ENCODE measurements around the gene ZNF280A. TPM values are rescaled to one million over a fixed set of nuclear protein-coding genes. Genes with fewer than 3 reads are reported as not detected.

Gene ZNF280A
- total RNA-seq, 1 experiment from 2014 or later: not detected

DNA sequence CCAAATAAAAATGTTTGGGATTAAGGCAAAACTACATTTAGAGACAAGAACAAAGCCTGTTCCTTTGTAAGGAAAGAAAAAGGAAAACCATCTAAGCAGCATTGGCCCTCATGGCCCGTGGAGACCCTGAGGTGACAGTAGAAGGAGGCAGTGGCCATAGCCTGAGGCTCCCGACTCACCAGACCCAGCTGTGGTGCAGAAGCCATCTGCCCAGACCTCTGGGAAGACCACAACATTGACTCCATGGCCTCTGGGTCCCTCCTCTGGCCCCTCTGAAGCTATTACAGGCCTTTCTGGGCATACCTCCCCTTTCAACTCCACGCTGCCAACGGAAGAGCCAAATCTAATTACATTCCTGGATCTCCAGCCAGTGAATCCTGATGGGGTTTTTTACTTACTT lies 32.6 kb upstream of the ZNF280A start:
- Mint-ChIP-seq H3K27ac (ENCODE audit: unreplicated experiment) (no peak overlapping the region), H3K9me3 (ENCODE audit: low read depth, unreplicated experiment) (no peaks in the 10 kb centered on the region), H3K27me3 (ENCODE audit: unreplicated experiment) (peaks cover 54% of the 10 kb centered on the region), H3K4me1 (ENCODE audit: low read depth, unreplicated experiment) (no peaks in the 10 kb centered on the region), H3K36me3 (ENCODE audit: insufficient read depth, unreplicated experiment) (peaks cover 5% of the 10 kb centered on the region), H3K4me3 (ENCODE audit: low read depth, unreplicated experiment) (no peak overlapping the region)
- intact Hi-C loops (cut with micrococcal nuclease; ENCODE audit: unreplicated experiment): no loop called here
- TF ChIP-seq CTCF (IDR thresholded peaks at IDR 0.05; ENCODE audit: unreplicated experiment): no peak
- no peak for DNase-seq
- no TSS peak for BruUV-seq (replicated peaks)
- CTCF ChIA-PET: no interaction called here

- intact Hi-C loops (cut with micrococcal nuclease; ENCODE audit: unreplicated experiment): no loop called here
- TF ChIP-seq CTCF (IDR thresholded peaks at IDR 0.05; ENCODE audit: unreplicated experiment): no peak
- Mint-ChIP-seq H3K4me1 (ENCODE audit: low read depth, unreplicated experiment) (no peaks in the 10 kb centered on the region), H3K27ac (ENCODE audit: unreplicated experiment) (no peak overlapping the region), H3K27me3 (ENCODE audit: unreplicated experiment) (peaks cover 64% of the 10 kb centered on the region), H3K9me3 (ENCODE audit: low read depth, unreplicated experiment) (no peaks in the 10 kb centered on the region), H3K36me3 (ENCODE audit: insufficient read depth, unreplicated experiment) (no peaks in the 10 kb centered on the region), H3K4me3 (ENCODE audit: low read depth, unreplicated experiment) (no peak overlapping the region)
- BruUV-seq (replicated peaks): no TSS peak
- no peak for DNase-seq
- CTCF ChIA-PET: interaction anchor here (1.2 kb wide), 1 partner anchor 9 kb away, joined by 8 read pairs; the partner anchor contains the start of gene PRAME
These were observed 30.8 kb upstream of the ZNF280A start for GRCh38 chr22:22550789-22551434.

- no TSS peak for BruUV-seq (replicated peaks)
- H3K27ac Mint-ChIP-seq (ENCODE audit: unreplicated experiment): no peak overlapping the region
- CTCF ChIA-PET: no interaction called here
- no peak for TF ChIP-seq CTCF (IDR thresholded peaks at IDR 0.05; ENCODE audit: unreplicated experiment)
- H3K4me1 Mint-ChIP-seq (ENCODE audit: low read depth, unreplicated experiment): no peaks in the 10 kb centered on the region
- no peaks in the 10 kb centered on the region for H3K36me3 Mint-ChIP-seq (ENCODE audit: insufficient read depth, unreplicated experiment)
- intact Hi-C loops (cut with micrococcal nuclease; ENCODE audit: unreplicated experiment): no loop called here
- DNase-seq: no peak
- H3K9me3 Mint-ChIP-seq (ENCODE audit: low read depth, unreplicated experiment): no peaks in the 10 kb centered on the region
- H3K4me3 Mint-ChIP-seq (ENCODE audit: low read depth, unreplicated experiment): no peak overlapping the region
- peaks cover 65% of the 10 kb centered on the region for H3K27me3 Mint-ChIP-seq (ENCODE audit: unreplicated experiment)
These were observed 28.8 kb upstream of the ZNF280A start for GRCh38 chr22:22548910-22549309.

GRCh38 chr22:22548317-22548716 lies 28.2 kb upstream of the ZNF280A start:
- Mint-ChIP-seq H3K36me3 (ENCODE audit: insufficient read depth, unreplicated experiment) (no peaks in the 10 kb centered on the region), H3K27ac (ENCODE audit: unreplicated experiment) (no peak overlapping the region), H3K4me3 (ENCODE audit: low read depth, unreplicated experiment) (no peak overlapping the region), H3K27me3 (ENCODE audit: unreplicated experiment) (peaks cover 65% of the 10 kb centered on the region), H3K4me1 (ENCODE audit: low read depth, unreplicated experiment) (no peaks in the 10 kb centered on the region), H3K9me3 (ENCODE audit: low read depth, unreplicated experiment) (no peaks in the 10 kb centered on the region)
- intact Hi-C loops (cut with micrococcal nuclease; ENCODE audit: unreplicated experiment): no loop called here
- DNase-seq: no peak
- BruUV-seq (replicated peaks): no TSS peak
- CTCF ChIA-PET: no interaction called here
- TF ChIP-seq CTCF (IDR thresholded peaks at IDR 0.05; ENCODE audit: unreplicated experiment): no peak

All from Calu3 (cell line).